Trophoblast cell (in vitro differentiated cells and primary cell): ENCODE results near the gene SMS.

Experiments
- DNase-seq, 2 donors: peaks; one replicate each; pipeline ENCODE4 v3.0.0-alpha.2; 2016
- H2AFZ ChIP-seq: 2 replicates; pipeline ENCODE4 v1.6.1; 2013; ENCODE audit warnings: low read length, moderate library complexity, mild to moderate bottlenecking; ENCODE audit not compliant: insufficient read depth, poor library complexity
- H2AK5ac ChIP-seq: 2 replicates; pipeline ENCODE4 v1.6.1; 2013; ENCODE audit warnings: mild to moderate bottlenecking, low read length
- H2BK120ac ChIP-seq: 2 replicates; pipeline ENCODE4 v1.6.1; 2013; ENCODE audit warnings: low read length, mild to moderate bottlenecking, moderate library complexity; ENCODE audit not compliant: insufficient read depth, poor library complexity
- H2BK12ac ChIP-seq: 2 replicates; pipeline ENCODE4 v1.6.1; 2013; ENCODE audit warnings: mild to moderate bottlenecking, low read length, moderate library complexity
- H2BK5ac ChIP-seq: 2 replicates; pipeline ENCODE4 v1.6.1; 2013; ENCODE audit warnings: low read length, low read depth, moderate library complexity, mild to moderate bottlenecking; ENCODE audit not compliant: poor library complexity
- H3K14ac ChIP-seq: 2 replicates; pipeline ENCODE4 v1.6.1; 2013; ENCODE audit warnings: mild to moderate bottlenecking, low read length
- H3K18ac ChIP-seq: 2 replicates; pipeline ENCODE4 v1.6.1; 2013; ENCODE audit warnings: mild to moderate bottlenecking, low read length
- H3K23ac ChIP-seq: 2 replicates; pipeline ENCODE4 v1.6.1; 2013; ENCODE audit warnings: low read length
- H3K27ac ChIP-seq: 2 replicates; pipeline ENCODE4 v1.5.1; 2013; ENCODE audit warnings: low read depth, mild to moderate bottlenecking, inconsistent platforms, low read length, moderate library complexity
- H3K27me3 ChIP-seq: 2 replicates; pipeline ENCODE4 v1.6.1; 2013; ENCODE audit warnings: inconsistent platforms, mild to moderate bottlenecking, low read length, moderate library complexity; ENCODE audit not compliant: insufficient read depth
- H3K36me3 ChIP-seq, 2 experiments: 1 replicate in 1 of 2; 2 replicates in 1 of 2; pipeline ENCODE4 v1.6.1; 2013; ENCODE audit warnings: low read length in 2 of 2, mild to moderate bottlenecking in 2 of 2, moderate library complexity in 1 of 2; ENCODE audit not compliant: insufficient read depth in 2 of 2, control insufficient read depth in 1 of 2
- H3K4ac ChIP-seq: 2 replicates; pipeline ENCODE4 v1.6.1; 2013; ENCODE audit warnings: low read depth, mild to moderate bottlenecking, low read length, moderate library complexity
- H3K4me1 ChIP-seq, 2 experiments: 1 replicate in 1 of 2; 2 replicates in 1 of 2; pipeline ENCODE4 v1.6.1; 2013; ENCODE audit warnings: low read length in 2 of 2, mild to moderate bottlenecking in 2 of 2, moderate library complexity in 1 of 2; ENCODE audit not compliant: insufficient read depth in 2 of 2, control insufficient read depth in 1 of 2
- H3K4me2 ChIP-seq: 2 replicates; pipeline ENCODE4 v1.6.1; 2013; ENCODE audit warnings: inconsistent platforms, mild to moderate bottlenecking, low read length, moderate library complexity
- H3K4me3 ChIP-seq: 2 replicates; pipeline ENCODE4 v1.5.1; 2013; ENCODE audit warnings: mild to moderate bottlenecking, low read depth, low read length, inconsistent platforms
- H3K79me1 ChIP-seq: one replicate; pipeline ENCODE4 v1.6.1; 2013; ENCODE audit warnings: low read length
- H3K79me2 ChIP-seq: 2 replicates; pipeline ENCODE4 v1.6.1; 2013; ENCODE audit warnings: low read length, mild to moderate bottlenecking; ENCODE audit not compliant: control insufficient read depth, insufficient read depth, poor library complexity
- H3K9ac ChIP-seq: 2 replicates; pipeline ENCODE4 v1.6.1; 2013; ENCODE audit warnings: mild to moderate bottlenecking, low read length
- H3K9me3 ChIP-seq: 2 replicates; pipeline ENCODE4 v1.6.1; 2013; ENCODE audit warnings: low read depth, mild to moderate bottlenecking, control low read depth, inconsistent platforms, low read length; ENCODE audit not compliant: insufficient read depth
- H4K12ac ChIP-seq: 2 replicates; pipeline ENCODE4 v1.6.1; 2013; ENCODE audit warnings: low read depth, mild to moderate bottlenecking, low read length, moderate library complexity
- H4K8ac ChIP-seq: 2 replicates; pipeline ENCODE4 v1.6.1; 2013; ENCODE audit warnings: low read depth, mild to moderate bottlenecking, low read length, moderate library complexity
- H4K91ac ChIP-seq: one replicate; pipeline ENCODE4 v1.6.1; 2013; ENCODE audit warnings: low read depth, mild to moderate bottlenecking, low read length, moderate library complexity
- WGBS: extraction: QIAGEN DNeasy Blood & Tissue Kit; methylation state at CpG from one replicate; pipeline ENCODE4 v1.1.7; 2013; ENCODE audit warnings: missing lambda C conversion rate; ENCODE audit not compliant: insufficient read length, insufficient coverage; ENCODE audit errors: extremely low coverage; 5-methylcytosine and 5-hydroxymethylcytosine counted together

Gene SMS

GRCh38 chrX:21991504-21991903 is 51.0 kb downstream of the SMS start:
- Histone ChIP-seq H2BK5ac (no peak overlapping the region), H3K27ac (no peak overlapping the region), H3K9ac (no peak overlapping the region), H3K9me3 (no peaks in the 10 kb centered on the region), H3K79me2 (no peaks in the 10 kb centered on the region), H3K4me1 (no peaks in the 10 kb centered on the region), H3K79me1 (no peaks in the 10 kb centered on the region), H3K4me3 (no peak overlapping the region), H2AFZ (no peak overlapping the region), H3K27me3 (no peaks in the 10 kb centered on the region), H4K91ac (no peak overlapping the region), H3K23ac (no peak overlapping the region), H2BK120ac (no peak overlapping the region), H4K8ac (no peak overlapping the region), H3K14ac (no peak overlapping the region), H3K4me2 (no peak overlapping the region), H2BK12ac (no peak overlapping the region), H2AK5ac (no peak overlapping the region), H3K36me3 (peaks cover 17 to 25% of the 10 kb centered on the region in 2 experiments), H3K18ac (no peak overlapping the region), H3K4ac (no peak overlapping the region), H4K12ac (no peak overlapping the region)
- no CpG with 5 or more reads among the region's 3 CpGs for WGBS
- no peak for DNase-seq

DNA sequence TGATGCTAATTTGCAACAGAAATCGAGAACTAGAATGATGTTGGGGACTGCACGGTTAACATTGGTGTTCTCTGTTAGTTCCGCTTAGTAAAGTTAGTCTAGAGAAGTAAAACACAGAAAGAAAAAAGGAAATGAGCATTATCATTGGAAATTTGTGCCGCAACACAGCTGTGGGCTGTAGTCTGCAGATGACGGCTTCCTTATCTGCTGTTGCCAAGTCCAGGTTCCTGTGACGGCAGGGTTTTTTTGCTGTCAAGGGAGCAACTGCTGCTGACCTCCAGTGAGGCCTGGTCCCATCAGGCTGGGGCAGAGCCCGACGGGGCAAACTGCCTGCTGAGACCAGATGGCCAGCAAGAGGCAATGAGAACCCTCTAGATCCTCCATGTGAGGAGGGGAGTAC is 52.8 kb downstream of the SMS start:
- no peak overlapping the region for H3K23ac ChIP-seq
- no peak overlapping the region for H4K12ac ChIP-seq
- no peak overlapping the region for H3K4me2 ChIP-seq
- H2AFZ ChIP-seq = no peak overlapping the region
- no peaks in the 10 kb centered on the region for H3K79me2 ChIP-seq
- H2BK120ac ChIP-seq = no peak overlapping the region
- no peak overlapping the region for H3K14ac ChIP-seq
- no peaks in the 10 kb centered on the region for H3K79me1 ChIP-seq
- no peak overlapping the region for H2BK5ac ChIP-seq
- H3K4ac ChIP-seq = no peak overlapping the region
- peaks cover 12 to 19% of the 10 kb centered on the region in 2 experiments for H3K36me3 ChIP-seq
- H3K18ac ChIP-seq = no peak overlapping the region
- no peak overlapping the region for H3K27ac ChIP-seq
- WGBS = no CpG with 5 or more reads among the region's 8 CpGs
- H3K4me1 ChIP-seq = no peaks in the 10 kb centered on the region
- H3K27me3 ChIP-seq = no peaks in the 10 kb centered on the region
- no peak overlapping the region for H3K4me3 ChIP-seq
- H3K9ac ChIP-seq = no peak overlapping the region
- no peak overlapping the region for H4K8ac ChIP-seq
- DNase-seq = no peak
- H3K9me3 ChIP-seq = no peaks in the 10 kb centered on the region
- no peak overlapping the region for H2BK12ac ChIP-seq
- no peak overlapping the region for H2AK5ac ChIP-seq
- no peak overlapping the region for H4K91ac ChIP-seq

DNA sequence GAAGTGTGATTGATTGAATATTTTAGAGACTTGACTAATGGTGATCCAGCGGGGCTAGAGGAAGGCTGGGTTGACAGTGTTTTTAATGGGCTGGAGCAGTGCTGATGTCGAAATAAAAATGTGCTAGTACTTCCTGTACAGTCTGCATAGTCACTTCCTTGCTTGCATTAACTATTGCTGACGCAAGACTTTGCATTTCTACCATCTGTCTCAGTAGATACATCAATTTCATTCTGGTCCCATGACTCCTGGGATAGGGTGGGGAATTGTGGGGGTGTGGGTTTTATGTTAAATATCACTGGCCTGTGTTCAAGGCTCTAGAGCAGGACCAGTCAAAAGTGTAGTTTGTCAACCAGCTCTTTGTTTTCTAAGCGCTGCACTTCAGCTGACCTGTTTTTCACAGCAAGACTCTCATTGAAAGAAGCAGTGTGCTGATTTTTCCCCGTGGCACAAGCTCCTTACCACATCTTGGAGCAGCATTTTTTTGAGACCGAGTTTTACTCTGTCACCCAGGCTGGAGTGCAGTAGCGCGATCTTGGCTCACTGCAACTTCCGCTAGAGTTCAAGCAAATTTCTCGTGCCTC is 56.5 kb downstream of the SMS start:
- Histone ChIP-seq H2AK5ac (no peak overlapping the region), H4K8ac (no peak overlapping the region), H2BK12ac (no peak overlapping the region), H2AFZ (no peak overlapping the region), H3K9me3 (no peaks in the 10 kb centered on the region), H3K4me1 (no peaks in the 10 kb centered on the region), H3K4ac (no peak overlapping the region), H3K79me2 (no peaks in the 10 kb centered on the region), H3K27ac (no peak overlapping the region), H3K23ac (no peak overlapping the region), H3K14ac (no peak overlapping the region), H4K91ac (no peak overlapping the region), H3K4me3 (no peak overlapping the region), H3K9ac (no peak overlapping the region), H2BK120ac (no peak overlapping the region), H2BK5ac (no peak overlapping the region), H3K27me3 (no peaks in the 10 kb centered on the region), H3K36me3 (peaks cover 5 to 11% of the 10 kb centered on the region in 2 experiments), H3K79me1 (no peaks in the 10 kb centered on the region), H3K4me2 (no peak overlapping the region), H3K18ac (no peak overlapping the region), H4K12ac (no peak overlapping the region)
- no CpG with 5 or more reads among the region's 10 CpGs for WGBS
- DNase-seq = no peak

DNA sequence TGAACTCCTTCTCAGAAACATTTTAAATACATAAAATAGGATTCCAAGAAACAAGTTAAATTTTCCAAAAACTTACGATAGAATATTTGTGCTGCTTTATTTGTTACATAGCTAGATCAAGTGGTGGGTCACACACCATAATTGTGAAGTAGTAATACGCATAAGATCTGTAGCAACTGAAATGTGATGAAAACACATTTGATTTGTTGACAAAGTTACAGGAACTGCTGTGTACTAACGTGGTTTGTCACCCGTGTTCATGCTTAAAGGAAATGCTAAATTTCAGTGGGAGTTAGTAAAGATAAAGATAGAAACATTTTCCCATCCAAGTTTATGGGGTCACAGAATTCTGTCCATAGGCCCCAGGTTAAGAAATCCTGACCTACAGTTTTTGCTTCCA is 57.5 kb downstream of the SMS start:
- Histone ChIP-seq H3K9ac (no peak overlapping the region), H3K79me2 (no peaks in the 10 kb centered on the region), H3K4me2 (no peak overlapping the region), H3K14ac (no peak overlapping the region), H3K4me1 (no peaks in the 10 kb centered on the region), H2BK12ac (no peak overlapping the region), H2BK5ac (no peak overlapping the region), H3K36me3 (peaks cover 4 to 9% of the 10 kb centered on the region in 2 experiments), H3K4ac (no peak overlapping the region), H3K18ac (no peak overlapping the region), H3K27me3 (no peaks in the 10 kb centered on the region), H2AFZ (no peak overlapping the region), H4K8ac (no peak overlapping the region), H4K12ac (no peak overlapping the region), H3K79me1 (no peaks in the 10 kb centered on the region), H2AK5ac (no peak overlapping the region), H2BK120ac (no peak overlapping the region), H3K9me3 (no peaks in the 10 kb centered on the region), H4K91ac (no peak overlapping the region), H3K23ac (no peak overlapping the region), H3K27ac (no peak overlapping the region), H3K4me3 (no peak overlapping the region)
- no peak for DNase-seq
- no CpG with 5 or more reads among the region's 4 CpGs for WGBS
